NCI-H1105 (cell line): ENCODE results near the gene TOMM34.

Experiments used
- DNase-seq: peaks from one replicate; lab custom pipeline; 2025; lab: John Stamatoyannopoulos, UW

The TOMM34 gene, protein sequence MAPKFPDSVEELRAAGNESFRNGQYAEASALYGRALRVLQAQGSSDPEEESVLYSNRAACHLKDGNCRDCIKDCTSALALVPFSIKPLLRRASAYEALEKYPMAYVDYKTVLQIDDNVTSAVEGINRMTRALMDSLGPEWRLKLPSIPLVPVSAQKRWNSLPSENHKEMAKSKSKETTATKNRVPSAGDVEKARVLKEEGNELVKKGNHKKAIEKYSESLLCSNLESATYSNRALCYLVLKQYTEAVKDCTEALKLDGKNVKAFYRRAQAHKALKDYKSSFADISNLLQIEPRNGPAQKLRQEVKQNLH

DNA sequence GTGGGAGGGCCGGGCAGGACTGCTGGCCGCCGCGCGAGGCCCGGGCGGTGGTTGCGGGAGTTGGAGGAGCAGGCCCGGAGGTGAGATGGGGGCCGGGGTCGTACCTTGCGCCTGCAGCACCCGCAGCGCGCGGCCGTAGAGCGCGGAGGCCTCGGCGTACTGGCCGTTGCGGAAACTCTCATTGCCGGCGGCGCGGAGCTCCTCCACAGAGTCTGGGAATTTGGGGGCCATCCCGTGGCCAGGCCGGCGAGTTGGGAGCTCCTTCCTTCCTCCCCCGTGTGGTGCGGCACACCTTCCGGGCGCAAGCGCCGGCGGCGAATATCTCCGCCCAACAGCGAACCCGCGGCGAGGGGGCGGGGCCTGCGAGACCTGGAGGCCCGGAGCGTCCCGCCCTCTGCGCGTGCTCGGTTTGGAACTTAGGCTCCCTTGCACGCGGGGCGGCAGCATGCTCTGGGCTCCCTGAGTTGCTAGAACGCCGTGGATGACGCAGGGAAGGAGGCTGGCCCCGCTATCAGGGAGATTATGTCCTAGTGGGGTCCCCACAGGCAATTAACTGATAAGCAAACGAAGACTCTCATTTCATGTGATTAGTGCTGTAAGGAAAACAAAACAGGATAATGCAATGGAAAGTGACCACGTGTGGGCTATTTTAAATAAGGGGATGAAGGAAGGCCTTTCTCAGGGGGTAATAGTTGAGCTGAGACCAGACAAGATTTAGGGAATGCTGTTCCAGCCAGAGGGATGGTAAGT is at the start of gene TOMM34:
Gene TOMM34 (minus strand): TSS at position 295 of the 750 bp plus-strand sequence. CDS start 64 bp downstream, at position 231.
- DNase-seq: peak; percentile 97

DNA sequence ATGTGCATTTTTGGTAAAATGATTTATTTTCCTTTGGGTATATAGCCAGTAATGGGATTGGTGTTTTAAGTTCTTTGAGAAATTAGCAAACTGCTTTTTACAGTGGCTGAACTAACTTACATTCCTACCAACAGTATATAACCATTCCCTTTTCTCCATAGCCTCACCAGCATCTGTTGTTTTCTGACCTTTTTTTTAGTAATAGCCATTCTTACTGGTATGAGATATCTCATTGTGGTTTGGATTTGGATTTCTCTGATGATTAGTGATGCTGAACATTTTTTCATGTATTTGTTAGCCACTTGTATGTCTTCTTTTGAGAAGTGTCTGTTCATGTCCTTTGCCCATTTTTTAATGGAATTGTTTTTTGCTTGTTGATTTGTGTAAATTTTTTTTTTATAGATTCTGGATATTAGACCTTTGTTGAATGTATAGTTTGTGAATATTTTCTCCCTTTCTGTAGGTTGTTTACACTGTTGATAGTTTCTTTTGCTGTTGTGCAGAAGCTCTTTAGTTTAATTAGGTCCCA is 48.4 kb upstream of the TOMM34 start:
- no peak for DNase-seq

DNA sequence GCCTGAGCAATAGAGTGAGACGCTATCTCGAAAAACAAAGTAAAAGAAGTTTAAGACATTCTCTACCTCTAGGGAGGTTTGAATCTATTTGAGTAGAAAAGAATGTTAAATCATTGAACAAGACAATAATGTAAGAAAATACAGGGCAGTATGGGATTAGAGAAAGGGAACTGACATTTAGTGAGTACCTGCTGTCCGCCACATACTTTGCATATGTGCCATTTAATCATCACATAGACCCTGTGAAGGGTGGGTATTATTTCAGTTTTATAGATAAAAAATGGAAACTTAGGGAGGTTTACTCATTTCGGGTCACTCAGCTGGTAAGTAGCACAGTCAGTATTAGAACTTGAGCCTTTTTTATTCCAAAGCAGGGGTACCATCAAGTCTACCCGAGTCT is 37.5 kb upstream of the TOMM34 start:
- no peak for DNase-seq

DNA sequence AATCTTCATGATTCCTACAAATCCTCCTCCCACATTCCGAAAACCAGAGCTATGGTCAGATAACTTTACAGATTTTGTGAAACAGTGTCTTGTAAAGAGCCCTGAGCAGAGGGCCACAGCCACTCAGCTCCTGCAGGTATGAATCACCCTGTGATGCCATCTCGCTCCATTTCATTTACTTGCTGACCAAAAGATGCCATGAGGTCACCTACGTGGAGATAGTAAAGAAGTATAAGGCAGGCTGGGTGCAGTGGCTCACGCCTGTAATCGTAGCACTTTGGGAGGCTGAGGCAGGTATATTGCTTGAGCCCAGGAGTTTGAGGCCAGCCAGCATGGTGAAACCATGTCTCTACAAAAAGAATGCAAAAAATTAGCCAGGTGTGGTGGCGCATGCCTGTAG is 37.0 kb upstream of the TOMM34 start:
- no peak for DNase-seq

DNA sequence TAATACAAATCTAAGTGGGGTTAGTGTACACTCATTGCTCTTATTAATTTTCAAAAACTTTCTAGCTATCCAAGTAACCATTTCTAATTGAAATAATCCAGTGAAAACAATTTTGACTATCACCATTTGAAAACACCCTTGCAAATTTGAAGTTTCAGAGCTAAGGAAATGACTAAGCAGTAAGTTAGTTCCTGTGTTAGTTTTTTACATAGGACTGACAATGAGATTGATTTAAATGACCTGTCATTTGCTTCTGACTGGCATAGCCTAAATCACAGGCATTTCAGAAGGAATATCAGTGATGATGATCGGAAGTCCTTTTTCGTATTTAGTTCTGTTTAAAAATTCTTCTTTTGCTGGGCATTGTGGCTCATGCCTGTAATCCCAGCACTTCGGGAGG is 33.1 kb upstream of the TOMM34 start:
- DNase-seq: no peak

DNA sequence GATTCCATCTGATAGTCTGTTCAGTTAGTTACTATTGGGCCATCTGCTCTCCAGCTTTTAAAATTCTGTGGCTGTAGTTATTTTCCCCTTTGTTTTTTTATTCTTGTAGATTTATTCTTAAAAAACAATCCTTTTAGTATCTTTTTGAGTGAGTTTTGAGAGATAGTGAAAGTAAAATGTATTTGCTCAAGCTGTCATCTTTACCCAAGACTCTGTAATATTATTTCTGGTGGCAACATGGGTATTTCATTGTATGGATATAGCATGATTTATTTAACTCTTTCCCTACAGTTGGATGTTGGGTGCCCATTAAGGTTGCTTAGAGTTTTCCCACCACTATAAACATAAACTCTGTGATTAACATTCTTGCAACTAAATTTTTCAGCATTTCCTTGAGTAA is 30.8 kb upstream of the TOMM34 start:
- DNase-seq: no peak

DNA sequence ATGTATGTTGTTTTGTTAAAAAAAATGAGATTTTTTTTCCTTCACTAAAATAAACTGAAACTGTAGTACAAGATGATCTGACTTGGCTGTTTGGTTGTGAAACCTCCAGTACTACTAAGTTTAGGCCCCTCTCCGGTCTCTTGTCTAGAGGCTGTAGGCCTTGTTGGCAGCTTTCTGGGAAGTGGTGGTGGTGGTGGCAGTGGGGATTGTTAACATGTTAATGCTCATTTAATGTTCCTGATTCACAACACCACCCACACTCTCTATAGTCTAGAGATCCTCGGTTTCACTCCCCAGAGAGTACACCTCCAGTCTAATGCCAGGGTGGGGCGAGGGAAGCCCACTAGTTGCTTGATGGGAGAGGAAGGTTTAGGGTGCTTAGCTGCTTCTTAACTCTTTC is 30.2 kb upstream of the TOMM34 start:
- DNase-seq: no peak

DNA sequence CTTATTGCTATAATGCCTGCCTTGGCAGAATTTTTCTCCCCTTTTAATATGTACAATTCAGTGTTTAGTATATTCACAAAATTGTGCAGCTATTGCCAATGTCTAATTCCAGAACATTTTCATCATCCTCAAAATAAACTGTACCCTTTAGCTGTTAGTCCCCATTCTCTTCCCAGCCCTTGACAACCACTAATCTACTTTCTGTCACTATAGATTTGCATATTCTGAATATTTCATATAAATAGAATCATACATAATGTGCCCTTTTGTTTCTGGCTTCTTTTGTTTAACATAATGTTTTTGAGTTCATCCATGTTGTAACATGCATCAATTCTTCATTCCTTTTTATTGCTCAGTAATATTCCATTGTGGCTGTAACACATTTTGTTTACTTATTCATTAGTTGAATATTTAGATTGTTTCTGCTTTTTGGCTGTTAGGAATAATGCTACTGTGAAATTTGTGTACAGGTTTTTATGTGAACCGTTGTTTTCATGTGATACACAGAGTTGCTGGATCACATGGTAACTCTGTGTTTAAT is 28.5 kb upstream of the TOMM34 start:
- no peak for DNase-seq

DNA sequence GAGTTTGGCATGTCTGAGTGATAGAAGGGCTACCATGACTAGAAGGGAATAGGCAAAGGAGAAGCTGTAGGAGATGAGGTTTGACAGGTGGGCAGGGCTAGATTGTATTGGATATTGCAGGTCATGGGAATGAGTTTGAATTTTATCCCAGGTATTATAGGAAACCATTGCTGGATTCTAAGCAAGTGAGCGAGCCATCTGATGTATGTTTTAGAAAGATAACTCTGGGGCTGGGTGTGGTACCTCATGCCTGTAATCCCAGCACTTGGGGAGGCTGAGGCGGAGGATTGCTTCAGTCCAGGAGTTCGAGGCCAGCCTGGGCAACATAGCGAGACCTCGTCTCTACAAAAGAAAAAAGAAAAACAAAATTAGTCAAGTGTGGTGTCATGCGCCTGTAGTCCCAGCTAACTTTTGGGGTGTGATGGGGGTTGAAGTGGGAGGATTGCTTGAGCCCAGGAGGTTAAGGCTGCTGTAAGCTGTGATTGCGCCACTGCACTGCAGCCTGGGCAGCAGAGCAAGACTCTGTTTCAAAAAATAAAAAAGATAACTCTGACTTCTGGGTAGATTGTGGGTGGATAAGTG is 23.0 kb upstream of the TOMM34 start:
- no peak for DNase-seq

DNA sequence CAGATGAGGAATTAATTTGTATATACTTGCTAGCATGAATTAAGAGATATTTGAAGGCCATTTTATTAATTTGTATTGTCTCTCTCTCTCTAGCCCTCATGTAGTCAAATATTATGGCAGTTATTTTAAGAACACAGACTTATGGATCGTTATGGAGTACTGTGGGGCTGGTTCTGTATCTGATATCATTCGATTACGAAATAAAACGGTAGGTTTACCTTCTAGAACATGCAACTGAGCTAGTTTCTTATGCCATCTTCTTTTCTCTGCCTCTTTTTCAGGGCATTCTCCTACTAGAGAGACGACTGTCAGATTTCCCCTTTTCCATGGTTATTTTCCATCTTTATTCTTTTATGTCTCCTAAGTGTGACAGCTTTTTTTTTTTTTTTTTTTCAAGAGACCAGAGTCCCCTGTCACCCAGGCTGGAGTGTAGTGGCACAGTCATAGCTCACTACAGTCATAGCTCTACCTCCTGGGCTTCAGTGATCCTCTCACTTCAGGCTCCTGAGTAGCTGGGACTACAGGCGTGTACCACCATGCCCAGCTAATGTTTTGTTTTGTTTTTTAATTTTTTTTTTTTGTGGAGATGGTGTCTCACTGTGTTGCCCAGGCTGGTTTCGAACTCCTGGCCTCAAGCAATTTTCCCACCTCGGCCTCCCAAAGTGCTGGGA is 21.7 kb upstream of the TOMM34 start:
- DNase-seq: no peak

DNA sequence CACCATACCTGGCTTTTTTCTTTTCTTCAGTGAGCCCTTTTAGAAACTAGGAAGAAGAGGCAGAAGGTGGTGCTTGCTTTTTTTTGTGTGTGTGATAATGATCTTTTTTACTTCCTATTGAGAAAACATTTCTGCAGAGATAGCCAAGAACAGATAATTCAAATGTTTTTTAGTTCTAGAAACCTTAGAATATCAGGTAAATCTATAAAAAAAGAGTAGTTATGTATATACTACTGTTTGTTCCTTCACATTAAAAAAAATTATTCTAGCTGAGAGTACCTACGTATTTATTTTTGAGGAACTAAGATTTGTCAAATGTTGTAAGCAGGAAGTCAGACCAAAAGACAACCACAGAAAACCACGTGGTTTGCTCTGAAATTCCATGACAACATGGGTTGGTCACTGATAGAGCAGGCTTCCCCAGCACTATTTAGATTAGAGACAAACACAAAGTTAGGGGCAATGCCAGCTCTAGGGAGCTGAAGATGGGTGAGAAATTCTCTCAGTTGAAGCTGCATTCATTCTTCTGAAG is 19.0 kb upstream of the TOMM34 start:
- DNase-seq: no peak

DNA sequence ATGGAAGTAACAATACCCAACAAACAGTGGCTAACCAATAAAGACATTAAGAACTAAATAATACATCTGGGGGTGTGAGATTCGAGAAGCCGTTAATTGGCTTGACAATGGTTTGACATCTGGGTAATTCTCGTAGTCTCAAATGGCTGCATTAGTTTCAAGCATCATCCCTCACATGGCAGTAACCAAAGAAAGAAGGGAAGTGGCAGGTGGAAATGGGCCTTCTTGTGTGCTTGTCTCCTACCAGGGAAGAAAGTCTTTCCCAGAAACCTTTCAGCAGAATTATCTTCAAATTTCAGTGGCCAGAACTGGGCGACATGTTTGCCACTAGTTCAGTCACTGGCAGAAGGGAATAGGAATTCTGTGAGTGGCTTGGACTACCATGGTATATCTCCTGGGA is 16.5 kb upstream of the TOMM34 start:
- no peak for DNase-seq

DNA sequence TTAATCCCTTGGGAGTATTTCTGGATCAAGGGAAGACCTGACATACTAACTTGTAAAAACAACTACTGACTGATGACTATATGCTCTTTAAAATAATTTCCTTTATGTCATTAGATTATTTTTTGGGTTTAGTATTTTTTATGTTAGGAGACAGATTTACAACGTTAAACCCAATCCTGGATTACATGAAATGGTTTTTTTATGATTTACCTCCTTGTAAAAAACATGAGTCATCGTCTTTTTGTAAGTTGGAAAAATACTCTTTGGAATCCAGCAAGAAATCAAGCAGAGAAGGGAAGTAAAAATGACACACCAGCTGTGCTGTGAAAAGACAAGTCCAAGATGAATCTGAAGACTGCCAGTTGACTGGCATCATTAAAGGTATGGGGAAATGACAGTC is 12.9 kb upstream of the TOMM34 start:
- DNase-seq: no peak

DNA sequence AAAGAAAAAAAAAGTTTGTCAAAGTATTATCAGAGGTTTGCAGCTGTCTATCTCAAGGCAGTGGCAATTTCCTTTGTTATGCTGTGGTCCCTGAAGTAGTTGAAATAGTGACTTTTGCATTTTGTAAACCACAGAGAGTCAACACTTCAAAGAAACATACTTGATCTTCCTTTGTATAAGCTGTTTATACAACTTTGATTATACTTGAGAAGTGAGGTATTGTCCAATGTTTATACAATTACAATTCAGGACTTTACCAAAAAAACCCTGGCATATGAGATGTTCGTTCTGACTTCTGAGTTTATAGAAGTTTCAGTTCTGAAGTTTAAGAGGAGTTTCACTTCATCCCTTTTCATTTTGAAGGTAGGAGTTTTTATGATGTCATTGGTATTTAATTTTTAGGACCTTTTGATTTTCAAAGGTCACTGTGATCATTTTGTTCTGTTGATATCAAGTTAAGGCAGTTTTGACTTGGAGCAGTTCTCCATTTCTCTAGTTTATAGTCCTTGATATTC is 10.1 kb upstream of the TOMM34 start:
- DNase-seq: no peak

DNA sequence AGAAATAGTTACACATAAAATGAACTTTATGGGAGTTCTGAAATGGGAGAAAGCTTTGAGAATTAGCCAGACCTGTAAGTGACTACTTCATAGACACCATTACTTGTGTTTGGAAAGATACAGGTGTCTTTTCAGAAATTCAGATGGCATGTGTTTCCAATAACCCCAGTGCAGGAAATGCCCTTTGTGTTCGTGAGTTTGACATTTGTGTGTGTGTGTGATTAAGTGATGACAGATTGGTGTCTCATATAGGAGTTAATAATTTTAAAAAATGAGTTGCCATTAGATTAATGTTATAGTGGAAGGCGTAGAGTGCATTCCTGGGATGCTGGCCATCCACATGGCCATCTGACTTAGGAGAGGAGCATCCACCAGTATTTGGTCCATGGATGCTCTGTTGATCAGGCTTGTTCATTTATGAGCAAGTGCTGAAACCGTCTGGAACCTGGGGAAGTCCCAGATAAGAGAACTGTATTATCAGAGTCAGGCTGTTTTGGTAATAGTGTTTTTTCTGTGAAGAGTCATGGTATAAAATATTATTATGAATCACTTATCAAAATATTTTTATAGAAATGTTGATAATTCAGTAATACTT is 9.2 kb upstream of the TOMM34 start:
- no peak for DNase-seq

DNA sequence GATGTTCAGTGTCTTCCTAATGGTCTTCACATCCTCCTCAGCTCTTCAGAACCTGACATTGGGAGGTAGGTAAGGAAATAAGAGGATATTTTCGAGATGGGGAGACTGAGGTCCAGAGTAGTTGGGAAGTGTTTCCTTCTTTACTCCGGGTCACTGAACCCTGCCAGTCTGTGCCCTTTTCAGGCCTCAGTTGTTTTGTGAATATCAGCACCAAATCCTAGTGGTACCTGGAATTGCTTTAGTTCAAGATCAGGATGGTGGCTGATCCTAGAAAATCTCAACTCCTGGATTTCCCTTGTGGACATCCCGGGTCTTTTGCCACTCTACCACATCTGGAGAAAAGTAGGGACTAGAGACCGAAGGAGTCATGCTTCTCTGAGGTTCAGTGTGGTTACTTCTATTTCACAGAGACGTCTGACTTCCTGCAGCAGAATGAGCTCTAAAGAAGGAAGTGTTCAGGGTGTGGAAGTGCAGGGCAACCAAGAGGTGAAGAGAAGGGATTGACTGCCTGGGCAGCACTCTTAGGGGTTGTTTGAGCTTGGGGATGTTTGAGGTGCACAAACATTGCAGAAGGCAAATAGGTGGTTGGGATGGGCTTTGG is 7.1 kb upstream of the TOMM34 start:
- no peak for DNase-seq

DNA sequence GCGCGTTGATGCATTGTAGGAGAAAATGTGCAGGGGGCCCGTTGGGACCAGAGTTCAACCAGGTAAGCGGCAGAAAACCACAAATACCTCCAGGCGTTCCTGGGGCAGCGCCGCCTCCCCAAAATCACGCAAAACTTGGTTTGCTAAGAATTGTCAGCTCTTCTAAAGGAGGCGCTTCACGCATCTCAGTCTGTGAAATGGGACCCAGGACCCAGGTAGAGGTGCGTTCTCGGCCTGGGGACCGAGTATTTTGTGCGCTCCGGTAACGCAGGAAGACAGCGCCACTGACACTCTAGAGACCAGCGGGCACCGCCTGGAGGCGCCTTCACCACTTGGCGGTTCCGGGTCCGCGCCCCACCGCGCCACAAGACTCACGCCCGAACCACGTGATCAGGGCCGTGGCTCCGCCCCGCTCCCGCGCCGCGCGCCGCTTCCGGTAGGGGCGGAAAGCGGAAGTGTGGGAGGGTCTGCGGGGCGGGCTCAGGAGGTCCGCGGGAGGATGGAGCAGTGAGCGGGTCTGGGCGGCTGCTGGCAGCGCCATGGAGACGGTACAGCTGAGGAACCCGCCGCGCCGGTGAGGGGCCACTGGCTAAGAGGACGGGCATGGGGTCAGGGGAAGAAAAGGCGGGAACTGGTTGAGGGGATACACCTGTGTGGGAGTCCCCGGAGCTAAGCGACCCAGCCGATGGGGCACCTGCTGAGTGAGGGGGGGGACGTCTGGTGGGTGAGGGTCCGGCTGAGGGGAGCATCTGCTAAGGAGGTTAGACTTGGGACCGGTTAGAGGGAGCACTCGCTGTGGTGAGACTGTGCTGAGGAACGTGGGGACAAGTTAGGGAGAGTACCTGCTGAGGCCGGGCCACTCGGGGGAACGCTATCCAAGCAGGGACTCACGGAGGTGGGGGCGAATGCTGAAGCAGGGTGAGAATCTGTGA is 6.1 kb upstream of the TOMM34 start, which contains the start of gene STK4:
Gene STK4 (plus strand): TSS at position 483 of the 932 bp plus-strand sequence. CDS start 57 bp downstream, at position 540.
- DNase-seq: peak; percentile 96

DNA sequence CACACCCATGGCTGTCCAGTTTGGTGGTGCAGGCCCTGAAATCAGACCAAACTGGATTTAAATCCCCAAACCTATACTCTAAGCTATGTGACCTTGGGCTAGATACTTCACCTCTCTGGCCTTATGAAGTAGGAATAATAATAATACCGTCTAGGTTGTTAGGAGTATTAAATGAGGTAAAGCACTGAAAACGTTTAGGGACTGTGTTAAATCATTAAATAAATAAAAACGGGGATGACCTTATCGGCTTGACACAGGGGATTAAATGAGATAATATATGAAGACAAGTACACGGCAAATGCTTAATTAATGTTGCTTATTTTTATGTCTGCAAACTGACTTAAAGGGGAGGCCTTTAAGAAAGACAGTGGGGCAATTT is 5.4 kb upstream of the TOMM34 start:
- no peak for DNase-seq

DNA sequence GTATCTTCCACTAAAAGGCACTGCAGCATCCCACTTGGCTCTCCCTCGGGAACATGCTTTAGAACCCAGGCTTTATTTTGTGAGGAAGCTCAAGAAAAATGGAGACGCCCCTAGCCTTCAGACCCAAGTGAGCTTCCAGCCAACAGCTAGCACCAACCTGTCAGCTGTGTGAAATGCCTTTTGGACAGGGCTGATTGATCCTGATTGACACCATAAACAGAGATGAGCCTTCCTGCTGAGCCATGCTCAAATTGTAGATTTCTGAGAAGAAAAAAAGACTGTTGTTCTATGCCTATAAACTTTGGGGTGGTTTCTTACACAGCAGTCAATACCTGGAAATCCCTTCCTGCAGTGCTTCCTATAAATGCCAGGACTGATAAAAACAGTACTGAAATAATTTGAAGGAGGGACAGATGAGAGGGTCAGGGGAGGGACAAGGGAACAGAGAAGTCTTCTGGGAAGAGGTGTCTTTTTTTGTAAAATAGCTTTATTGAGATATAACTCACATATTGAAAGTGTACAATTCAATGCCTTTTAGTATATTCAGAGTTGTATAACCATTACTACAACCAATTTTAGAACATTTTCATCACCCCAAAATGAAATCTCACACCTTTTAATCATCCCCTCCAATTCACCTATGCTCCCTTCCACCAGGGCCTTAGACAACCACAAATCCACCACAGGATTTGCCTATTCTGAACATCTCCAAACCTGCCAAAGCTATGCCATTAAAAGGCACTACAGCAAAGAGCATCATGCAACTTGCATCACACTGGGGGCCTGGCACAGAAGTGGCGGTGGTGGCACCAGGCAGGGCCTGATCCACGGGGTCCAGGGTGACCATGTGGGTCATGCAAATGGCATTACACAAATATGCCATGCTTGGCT is 3.4 kb upstream of the TOMM34 start:
- no peak for DNase-seq
